Measurements from ENCODE around the gene FCMR.

- no peak for TF ChIP-seq CTCF (conservative IDR thresholded peaks at IDR 0.05 in 1 of 2, IDR thresholded peaks at IDR 0.05 in 1 of 2; ENCODE audit: extremely low read depth in 1 of 2, insufficient read depth in 1 of 2, low read depth in 1 of 2, low read length in 2 of 2)
- no peak for TF ChIP-seq EZH2 (IDR thresholded peaks at IDR 0.05; ENCODE audit: borderline replicate concordance, low read length)
These were observed at the start of gene FCMR for GRCh38 chr1:206921772-206922265.

Data from mammary epithelial cell (primary cell).